IMR-90 (cell line): ENCODE results near the gene HS2ST1. TPM values are rescaled to one million over a fixed set of nuclear protein-coding genes. Genes with fewer than 3 reads are reported as not detected.

Experiments
- ATAC-seq: fragments of 200-7000 bp; cut with Tn5 transposase; 2 replicates; pipeline ENCODE4 v1.9.1; 2020; ENCODE audit warnings: low read depth, mild to moderate bottlenecking, moderate library complexity
- BruUV-seq: library from RNA; stranded (reverse); fragments of 400-500 nt; replicated peaks from 2 replicates; lab custom pipeline; 2021; lab: Mats Ljungman, UMichigan
- CTCF ChIA-PET: fragments of 300-600 bp; formaldehyde crosslinking; extraction: SDS; loops from one replicate; lab custom pipeline; 2021; ENCODE audit warnings: antibody characterized with exemption; lab: Yijun Ruan, JAX
- POLR2A ChIA-PET: fragments of 300-600 bp; sonication (Branson Sonifier 250); formaldehyde crosslinking; loops from one replicate; lab custom pipeline; 2022; ENCODE audit warnings: antibody characterized with exemption; ENCODE audit not compliant: unreplicated experiment; lab: Charles Lee
- DNase-seq: peaks from one replicate; pipeline ENCODE4 v3.0.0; 2013
- H2AFZ ChIP-seq: replicated peaks from 2 replicates; pipeline ENCODE3; 2013; ENCODE audit warnings: low read length, mild to moderate bottlenecking; ENCODE audit not compliant: poor library complexity
- H2AK5ac ChIP-seq: 2 replicates; pipeline ENCODE4 v1.6.1; 2013; ENCODE audit warnings: low read depth, low read length, inconsistent platforms
- H2AK9ac ChIP-seq: replicated peaks from 2 replicates; pipeline ENCODE3; 2013; ENCODE audit warnings: mild to moderate bottlenecking, low read depth, low read length, moderate library complexity; ENCODE audit not compliant: poor library complexity
- H2BK120ac ChIP-seq: 2 replicates; pipeline ENCODE4 v1.6.1; 2013; ENCODE audit warnings: low read depth, low read length, inconsistent platforms
- H2BK15ac ChIP-seq: 3 replicates; pipeline ENCODE4 v1.6.1; 2013; ENCODE audit warnings: low read depth, low read length, inconsistent platforms
- H2BK20ac ChIP-seq: 2 replicates; pipeline ENCODE4 v1.6.1; 2013; ENCODE audit warnings: low read depth, mild to moderate bottlenecking, inconsistent platforms, low read length, moderate library complexity
- H2BK5ac ChIP-seq: 2 replicates; pipeline ENCODE4 v1.6.1; 2013; ENCODE audit warnings: mild to moderate bottlenecking, low read depth, low read length, inconsistent platforms; ENCODE audit not compliant: poor library complexity, severe bottlenecking
- H3K14ac ChIP-seq: replicated peaks from 2 replicates; pipeline ENCODE4 v1.6.1; 2013; ENCODE audit warnings: low read depth, low read length, inconsistent platforms
- H3K18ac ChIP-seq: 2 replicates; pipeline ENCODE4 v1.6.1; 2013; ENCODE audit warnings: low read depth, low read length, control low read depth
- H3K23ac ChIP-seq: 2 replicates; pipeline ENCODE4 v1.6.1; 2013; ENCODE audit warnings: low read depth, low read length, inconsistent platforms
- H3K27ac ChIP-seq: 2 replicates; pipeline ENCODE4 v1.5.1; 2013; ENCODE audit warnings: mild to moderate bottlenecking, control low read depth, low read length; ENCODE audit not compliant: insufficient read depth
- H3K27me3 ChIP-seq: 2 replicates; pipeline ENCODE4 v1.6.1; 2013; ENCODE audit warnings: low read length; ENCODE audit not compliant: control insufficient read depth, insufficient read depth
- H3K36me3 ChIP-seq: 2 replicates; pipeline ENCODE4 v1.6.1; 2013; ENCODE audit warnings: low read length, mixed read lengths; ENCODE audit not compliant: control insufficient read depth, insufficient read depth
- H3K4ac ChIP-seq: 2 replicates; pipeline ENCODE4 v1.6.1; 2013; ENCODE audit warnings: low read depth, low read length, inconsistent platforms
- H3K4me1 ChIP-seq: 2 replicates; pipeline ENCODE4 v1.6.1; 2013; ENCODE audit warnings: low read length, mixed read lengths; ENCODE audit not compliant: control insufficient read depth, insufficient read depth
- H3K4me2 ChIP-seq: 2 replicates; pipeline ENCODE4 v1.6.1; 2013; ENCODE audit warnings: low read depth, mild to moderate bottlenecking, control low read depth, low read length, moderate library complexity
- H3K4me3 ChIP-seq: 2 replicates; pipeline ENCODE4 v1.5.1; 2013; ENCODE audit warnings: low read depth, mild to moderate bottlenecking, control low read depth, low read length, moderate library complexity; ENCODE audit not compliant: insufficient read depth
- H3K56ac ChIP-seq: 2 replicates; pipeline ENCODE4 v1.6.1; 2013; ENCODE audit warnings: low read length, inconsistent platforms; ENCODE audit not compliant: insufficient read depth; ENCODE audit errors: extremely low read depth
- H3K79me1 ChIP-seq, 2 experiments: 2 replicates each; pipeline ENCODE4 v1.6.1; 2013; ENCODE audit warnings: low read length in 2 of 2, inconsistent platforms in 1 of 2, low read depth in 1 of 2
- H3K9ac ChIP-seq: 2 replicates; pipeline ENCODE4 v1.6.1; 2013; ENCODE audit warnings: low read depth, low read length, control low read depth
- H3K9me1 ChIP-seq: 2 replicates; pipeline ENCODE4 v1.6.1; 2013; ENCODE audit warnings: low read length, inconsistent platforms; ENCODE audit not compliant: insufficient read depth
- H3K9me3 ChIP-seq: 2 replicates; pipeline ENCODE4 v1.6.1; 2013; ENCODE audit warnings: low read length; ENCODE audit not compliant: control insufficient read depth, insufficient read depth
- H4K20me1 ChIP-seq: 2 replicates; pipeline ENCODE4 v1.6.1; 2013; ENCODE audit warnings: low read length, inconsistent platforms; ENCODE audit not compliant: insufficient read depth
- H4K5ac ChIP-seq: 2 replicates; pipeline ENCODE4 v1.6.1; 2013; ENCODE audit warnings: mild to moderate bottlenecking, low read depth, low read length, control low read depth
- H4K8ac ChIP-seq, 2 experiments: 2 replicates each; pipeline ENCODE4 v1.6.1; 2013; ENCODE audit warnings: low read depth in 2 of 2, low read length in 2 of 2, control low read depth in 1 of 2, inconsistent platforms in 1 of 2
- H4K91ac ChIP-seq: 2 replicates; pipeline ENCODE4 v1.6.1; 2013; ENCODE audit warnings: low read depth, low read length, inconsistent platforms; ENCODE audit not compliant: insufficient read depth
- CEBPB ChIP-seq: IDR thresholded peaks from 2 replicates; pipeline ENCODE4 v1.6.1; 2012; ENCODE audit warnings: low read depth, low read length, improper control_type of control experiment
- FOS ChIP-seq: fragments of 150-350 bp; IDR thresholded peaks from 2 replicates; pipeline ENCODE4 v1.6.1; 2016; ENCODE audit warnings: low read depth, low read length
- MAZ ChIP-seq: IDR thresholded peaks from 2 replicates; pipeline ENCODE4 v1.6.1; 2012; ENCODE audit warnings: low read depth, mild to moderate bottlenecking, low read length, improper control_type of control experiment, moderate library complexity, borderline replicate concordance
- MXI1 ChIP-seq: IDR thresholded peaks from 2 replicates; pipeline ENCODE4 v1.6.1; 2012; ENCODE audit warnings: low read depth, mild to moderate bottlenecking, low read length, moderate library complexity, borderline replicate concordance
- NFE2L2 ChIP-seq: fragments of 150-350 bp; IDR thresholded peaks from 2 replicates; pipeline ENCODE4 v1.6.1; 2016; ENCODE audit warnings: low read depth, mild to moderate bottlenecking, low read length
- RAD21 ChIP-seq: IDR thresholded peaks from 2 replicates; pipeline ENCODE4 v1.6.1; 2012; ENCODE audit warnings: low read length, improper control_type of control experiment
- RCOR1 ChIP-seq: IDR thresholded peaks from 2 replicates; pipeline ENCODE4 v1.6.1; 2012; ENCODE audit warnings: mild to moderate bottlenecking, low read length, improper control_type of control experiment; ENCODE audit not compliant: insufficient replicate concordance
- RFX5 ChIP-seq: IDR thresholded peaks from 2 replicates; pipeline ENCODE4 v1.8.0; 2012; ENCODE audit warnings: low read depth, mild to moderate bottlenecking, low read length, moderate library complexity
- SMC3 ChIP-seq: fragments of 150-350 bp; IDR thresholded peaks from 2 replicates; pipeline ENCODE4 v1.6.1; 2016; ENCODE audit warnings: low read depth, mild to moderate bottlenecking, antibody characterized with exemption, low read length, moderate library complexity
- WGBS, 2 experiments: methylation state at CpG; one replicate each; pipeline versions ENCODE4 v1.1.5 to v1.1.7; 2013; ENCODE audit warnings: missing lambda C conversion rate in 2 of 2; ENCODE audit not compliant: insufficient read length in 1 of 2; ENCODE audit errors: extremely low coverage in 2 of 2; 5-methylcytosine and 5-hydroxymethylcytosine counted together
- dilution Hi-C: fragments of 300-500 bp; cut with HindIII; formaldehyde crosslinking; loops from one replicate; pipeline ENCODE4 v1.14.3; 2018; ENCODE audit warnings: low sequenced_read_pairs; ENCODE audit not compliant: unreplicated experiment
- in situ Hi-C: fragments of 300-500 bp; cut with MboI; formaldehyde crosslinking; loops from 3 replicates; pipeline ENCODE4 v1.14.3; 2019; ENCODE audit warnings: low sequenced_read_pairs, inconsistent platforms, mixed read lengths
- intact Hi-C: fragments of 100-400 bp; cut with micrococcal nuclease; formaldehyde crosslinking; loops from 2 replicates; pipeline ENCODE4 v1.10.0; 2022
- polyA plus RNA-seq, 3 experiments: library from polyadenylated mRNA; depleted of rRNA; stranded (reverse); fragments of >200 nt; gene quantifications; 2 replicates each; pipeline ENCODE4 v1.2.3, GENCODE V29; 2012; ENCODE audit warnings: low replicate concordance in 1 of 3
- total RNA-seq: library from RNA; depleted of rRNA; stranded (reverse); fragments of >200 nt; gene quantifications from 2 replicates; pipeline ENCODE4 v1.2.3, GENCODE V29; 2012
- TF ChIP-seq, protein P1 (sequence below): conservative IDR thresholded peaks from 2 replicates; pipeline ENCODE4 v1.5.1; 2012; ENCODE audit warnings: mild to moderate bottlenecking, low read depth, low read length, improper control_type of control experiment

The HS2ST1 gene
- total and polyA plus RNA-seq, 2 of the 4 experiments (the other 2 are of a cell fraction) = 7.8 to 13.1 TPM

DNA sequence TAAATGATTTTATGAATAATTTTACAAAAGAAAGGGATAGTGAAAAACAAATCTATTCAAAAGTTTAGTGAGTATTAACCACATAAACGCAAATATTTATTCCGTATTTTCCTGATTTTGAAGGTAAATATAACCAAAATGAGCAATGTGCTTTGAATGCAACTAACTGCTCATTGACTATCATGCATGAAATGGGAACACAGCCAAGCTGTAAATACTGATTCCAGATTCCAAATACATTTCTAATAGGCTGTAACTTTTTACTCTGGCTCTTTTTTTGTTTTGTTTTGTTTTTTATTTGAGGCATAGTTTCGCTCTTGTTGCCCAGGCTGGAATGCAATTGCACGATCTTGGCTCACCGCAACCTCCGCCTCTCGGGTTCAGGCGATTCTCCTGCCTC lies 42.3 kb upstream of the HS2ST1 start:
- Histone ChIP-seq H2AK9ac (no peak overlapping the region), H2BK120ac (no peak overlapping the region), H3K79me1 (peaks cover 0 to 13% of the 10 kb centered on the region in 2 experiments; a peak in 3 of 4 replicates), H2BK20ac (no peak overlapping the region), H4K20me1 (no peaks in the 10 kb centered on the region), H3K36me3 (peaks cover 2% of the 10 kb centered on the region; the same call in 1 of the 2 replicates), H4K8ac (no peak overlapping the region), H3K27ac (no peak overlapping the region), H3K27me3 (no peaks in the 10 kb centered on the region), H3K9me1 (peaks cover 3% of the 10 kb centered on the region; the same call in 1 of the 2 replicates), H3K4ac (no peak overlapping the region), H3K9me3 (no peaks in the 10 kb centered on the region), H3K14ac (no peak overlapping the region), H3K4me2 (no peak overlapping the region), H3K56ac (no peak overlapping the region), H4K5ac (no peak overlapping the region), H2BK15ac (no peak overlapping the region), H3K23ac (no peak overlapping the region), H2AK5ac (no peak overlapping the region), H3K18ac (no peak overlapping the region), H4K91ac (no peak overlapping the region), H3K9ac (no peak overlapping the region), H2AFZ (no peak overlapping the region), H3K4me3 (no peak overlapping the region), H2BK5ac (no peak overlapping the region), H3K4me1 (peaks cover 3% of the 10 kb centered on the region)
- intact Hi-C loops (no loop called here), dilution Hi-C loops (no loop called here), in situ Hi-C loops (no loop called here)
- WGBS, 2 experiments = 88% methylated on average over 6 of the region's 8 CpGs; no CpG with 5 or more reads in 1 of the 2 experiments
- DNase-seq (peak; percentile 60), ATAC-seq (no peak)
- BruUV-seq = no TSS peak
- TF ChIP-seq RCOR1 (no peak), MXI1 (no peak), SMC3 (no peak), CEBPB (no peak), RAD21 (no peak), NFE2L2 (no peak), FOS (no peak), MAZ (no peak), RFX5 (no peak)
- TF ChIP-seq, protein P1, sequence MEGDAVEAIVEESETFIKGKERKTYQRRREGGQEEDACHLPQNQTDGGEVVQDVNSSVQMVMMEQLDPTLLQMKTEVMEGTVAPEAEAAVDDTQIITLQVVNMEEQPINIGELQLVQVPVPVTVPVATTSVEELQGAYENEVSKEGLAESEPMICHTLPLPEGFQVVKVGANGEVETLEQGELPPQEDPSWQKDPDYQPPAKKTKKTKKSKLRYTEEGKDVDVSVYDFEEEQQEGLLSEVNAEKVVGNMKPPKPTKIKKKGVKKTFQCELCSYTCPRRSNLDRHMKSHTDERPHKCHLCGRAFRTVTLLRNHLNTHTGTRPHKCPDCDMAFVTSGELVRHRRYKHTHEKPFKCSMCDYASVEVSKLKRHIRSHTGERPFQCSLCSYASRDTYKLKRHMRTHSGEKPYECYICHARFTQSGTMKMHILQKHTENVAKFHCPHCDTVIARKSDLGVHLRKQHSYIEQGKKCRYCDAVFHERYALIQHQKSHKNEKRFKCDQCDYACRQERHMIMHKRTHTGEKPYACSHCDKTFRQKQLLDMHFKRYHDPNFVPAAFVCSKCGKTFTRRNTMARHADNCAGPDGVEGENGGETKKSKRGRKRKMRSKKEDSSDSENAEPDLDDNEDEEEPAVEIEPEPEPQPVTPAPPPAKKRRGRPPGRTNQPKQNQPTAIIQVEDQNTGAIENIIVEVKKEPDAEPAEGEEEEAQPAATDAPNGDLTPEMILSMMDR = no peak
- POLR2A ChIA-PET = no interaction called here
- CTCF ChIA-PET = no interaction called here
